DOHH2 (cell line): ENCODE results near the gene HPSE2.

Experiments used
- EZH2phosphoT487 ChIP-seq: fragments of 200-600 bp; sonication (generic); IDR thresholded peaks from 2 replicates; pipeline ENCODE4 v1.6.1; 2017; ENCODE audit warnings: borderline replicate concordance, mild to moderate bottlenecking, antibody characterized with exemption, low read length, moderate library complexity, mixed read lengths
- TF ChIP-seq, protein P1 (sequence below): fragments of 200-600 bp; sonication (generic); IDR thresholded peaks from one replicate; pipeline ENCODE4 v1.5.1; 2014; ENCODE audit warnings: antibody characterized with exemption, mild to moderate bottlenecking, low read depth, low read length; ENCODE audit not compliant: poor library complexity, severe bottlenecking

DNA sequence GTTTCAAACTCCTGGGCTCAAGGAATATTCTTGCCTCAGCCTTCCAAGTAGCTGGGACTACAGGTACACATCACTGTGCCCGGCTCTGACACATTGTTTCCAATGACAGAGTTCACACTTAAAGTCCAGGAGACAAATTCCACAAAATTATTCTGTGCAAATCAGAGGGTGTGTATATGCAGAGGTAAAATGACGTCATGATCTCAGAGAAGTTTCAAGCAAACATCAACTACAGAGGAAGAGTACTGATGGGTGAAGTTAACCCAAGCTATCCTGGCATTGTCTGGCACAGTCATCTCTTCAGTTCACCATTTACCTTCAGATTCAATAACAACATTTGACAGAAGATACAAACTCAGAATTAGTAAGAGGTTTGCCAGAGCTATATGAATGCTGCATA, 388.9 kb downstream of the HPSE2 start:
- TF ChIP-seq, protein P1, sequence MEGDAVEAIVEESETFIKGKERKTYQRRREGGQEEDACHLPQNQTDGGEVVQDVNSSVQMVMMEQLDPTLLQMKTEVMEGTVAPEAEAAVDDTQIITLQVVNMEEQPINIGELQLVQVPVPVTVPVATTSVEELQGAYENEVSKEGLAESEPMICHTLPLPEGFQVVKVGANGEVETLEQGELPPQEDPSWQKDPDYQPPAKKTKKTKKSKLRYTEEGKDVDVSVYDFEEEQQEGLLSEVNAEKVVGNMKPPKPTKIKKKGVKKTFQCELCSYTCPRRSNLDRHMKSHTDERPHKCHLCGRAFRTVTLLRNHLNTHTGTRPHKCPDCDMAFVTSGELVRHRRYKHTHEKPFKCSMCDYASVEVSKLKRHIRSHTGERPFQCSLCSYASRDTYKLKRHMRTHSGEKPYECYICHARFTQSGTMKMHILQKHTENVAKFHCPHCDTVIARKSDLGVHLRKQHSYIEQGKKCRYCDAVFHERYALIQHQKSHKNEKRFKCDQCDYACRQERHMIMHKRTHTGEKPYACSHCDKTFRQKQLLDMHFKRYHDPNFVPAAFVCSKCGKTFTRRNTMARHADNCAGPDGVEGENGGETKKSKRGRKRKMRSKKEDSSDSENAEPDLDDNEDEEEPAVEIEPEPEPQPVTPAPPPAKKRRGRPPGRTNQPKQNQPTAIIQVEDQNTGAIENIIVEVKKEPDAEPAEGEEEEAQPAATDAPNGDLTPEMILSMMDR: no peak
- TF ChIP-seq EZH2phosphoT487: no peak
